HEK293 (cell line): ENCODE measurements around the gene ABAT.

ENCODE experiments used
- CTCF ChIA-PET: fragments of 350-600 bp; formaldehyde crosslinking; extraction: SDS; loops from one replicate; lab custom pipeline; 2021; ENCODE audit warnings: antibody characterized with exemption; lab: Yijun Ruan, JAX
- POLR2A ChIA-PET: fragments of 300-600 bp; formaldehyde crosslinking; extraction: SDS; loops from one replicate; lab custom pipeline; 2020; ENCODE audit warnings: antibody characterized with exemption, inconsistent platforms; lab: Yijun Ruan, JAX
- H3K27ac ChIP-seq: fragments of 200-500 bp; sonication (Bioruptor generic); 2 replicates; pipeline ENCODE4 v1.5.1; 2014; ENCODE audit warnings: low read depth, low read length, control low read depth, inconsistent platforms; ENCODE audit errors: extremely low read depth
- H3K36me3 ChIP-seq, 2 experiments: fragments of 200-500 bp in 1 of 2; sonication (Bioruptor generic) in 1 of 2; 1 replicate in 1 of 2; 2 replicates in 1 of 2; pipeline ENCODE4 v1.5.1; 2014 to 2017; ENCODE audit warnings: inconsistent platforms in 2 of 2, low read length in 2 of 2; ENCODE audit not compliant: control insufficient read depth in 2 of 2, insufficient read depth in 1 of 2
- H3K4me1 ChIP-seq: fragments of 200-500 bp; sonication (Bioruptor generic); 2 replicates; pipeline ENCODE4 v1.5.1; 2014; ENCODE audit warnings: mild to moderate bottlenecking, low read length, inconsistent platforms; ENCODE audit not compliant: control insufficient read depth, insufficient read depth
- H3K4me3 ChIP-seq: 2 replicates; pipeline ENCODE4 v1.5.1; 2011; ENCODE audit warnings: low read depth, mild to moderate bottlenecking, control low read depth, low read length, moderate library complexity
- H3K9me3 ChIP-seq: fragments of 200-500 bp; sonication (Bioruptor generic); 2 replicates; pipeline ENCODE4 v1.5.1; 2014; ENCODE audit warnings: low read depth, low read length, inconsistent platforms; ENCODE audit not compliant: control insufficient read depth, insufficient read depth
- EGR2 ChIP-seq: fragments of 450-650 bp; formaldehyde crosslinking; IDR thresholded peaks from 2 replicates; pipeline ENCODE4 v1.5.1; 2016; ENCODE audit warnings: low read depth, missing biosample characterization, missing genetic modification characterization
- HOXC10 ChIP-seq: sonication (generic); formaldehyde crosslinking; IDR thresholded peaks from 2 replicates; pipeline ENCODE4 v1.8.1; 2023; ENCODE audit warnings: mild to moderate bottlenecking, missing genetic modification reagents
- OSR2 ChIP-seq: fragments of 450-650 bp; formaldehyde crosslinking; IDR thresholded peaks from 2 replicates; pipeline ENCODE4 v1.5.1; 2016; ENCODE audit warnings: missing biosample characterization, missing genetic modification characterization
- ZIC2 ChIP-seq: fragments of 450-650 bp; formaldehyde crosslinking; IDR thresholded peaks from 2 replicates; pipeline ENCODE4 v1.5.1; 2016; ENCODE audit warnings: missing biosample characterization, missing genetic modification characterization
- ZNF138 ChIP-seq: fragments of 450-650 bp; formaldehyde crosslinking; IDR thresholded peaks from 2 replicates; pipeline ENCODE4 v1.5.1; 2016; ENCODE audit warnings: missing biosample characterization, missing genetic modification characterization, borderline replicate concordance
- ZNF221 ChIP-seq: fragments of 450-650 bp; formaldehyde crosslinking; IDR thresholded peaks from 2 replicates; pipeline ENCODE4 v1.5.1; 2017; ENCODE audit warnings: missing biosample characterization, missing genetic modification characterization, borderline replicate concordance
- ZNF274 ChIP-seq, 2 experiments: fragments of 200-500 bp in 1 of 2; fragments of 450-650 bp in 1 of 2; sonication (Bioruptor generic) in 1 of 2; formaldehyde crosslinking in 1 of 2; IDR thresholded peaks; 2 replicates each; pipeline versions ENCODE4 v1.5.1 to v1.6.1; 2014 to 2016; ENCODE audit warnings: borderline replicate concordance in 1 of 2, inconsistent platforms in 1 of 2, low read length in 1 of 2, missing biosample characterization in 1 of 2, missing genetic modification characterization in 1 of 2

ABAT gene

GRCh38 chr16:8832717-8833105 lies 158.3 kb downstream of the ABAT start:
- no peak for TF ChIP-seq EGR2 (tag by site-specific recombination)
- TF ChIP-seq HOXC10 (CRISPR knock-in tag), result no peak
- no peak for TF ChIP-seq ZNF138 (tag by site-specific recombination)
- TF ChIP-seq OSR2 (tag by site-specific recombination), result no peak
- no peak for TF ChIP-seq ZIC2 (tag by site-specific recombination)
- TF ChIP-seq ZNF221, result no peak
- TF ChIP-seq ZNF274 (IDR thresholded peaks at IDR 0.05; ENCODE audit: low read length), result no peak
- no peak for TF ChIP-seq ZNF274 (tag by site-specific recombination; IDR thresholded peaks at IDR 0.05; ENCODE audit: borderline replicate concordance)
- Histone ChIP-seq H3K4me1 (no peaks in the 10 kb centered on the region), H3K36me3 (peaks cover 0 to 39% of the 10 kb centered on the region in 2 experiments; a peak in 2 of 3 replicates), H3K27ac (no peak overlapping the region), H3K9me3 (no peaks in the 10 kb centered on the region), H3K4me3 (no peak overlapping the region)
- POLR2A ChIA-PET, result no interaction called here
- CTCF ChIA-PET, result no interaction called here
